GM12878 (cell line): ENCODE data around the gene ZBTB16. TPM values are rescaled to one million over a fixed set of nuclear protein-coding genes. Genes with fewer than 3 reads are reported as not detected.

Experiments
- ATAC-seq: fragments of 200-7000 bp; cut with Tn5 transposase; 3 replicates; pipeline ENCODE4 v1.9.1; 2020; ENCODE audit warnings: mild to moderate bottlenecking, moderate library complexity
- BruUV-seq: library from RNA; stranded (reverse); fragments of 400-500 nt; replicated peaks from 2 replicates; lab custom pipeline; 2021; lab: Mats Ljungman, UMichigan
- CTCF ChIA-PET: fragments of 300-600 bp; sonication (Branson Sonifier 250); formaldehyde crosslinking; extraction: SDS; loops from one replicate; lab custom pipeline; 2021; ENCODE audit warnings: inconsistent platforms; lab: Yijun Ruan, JAX
- POLR2A ChIA-PET: fragments of 350-600 bp; formaldehyde crosslinking; extraction: SDS; loops from one replicate; lab custom pipeline; 2021; ENCODE audit warnings: inconsistent platforms; lab: Charles Lee
- RAD21 ChIA-PET: fragments of 300-600 bp; sonication (Branson Sonifier 250); formaldehyde crosslinking; loops from one replicate; lab custom pipeline; 2023; ENCODE audit warnings: antibody characterized with exemption; ENCODE audit not compliant: unreplicated experiment; lab: Charles Lee
- SMC1A ChIA-PET: fragments of 300-600 bp; sonication (Branson Sonifier 250); formaldehyde crosslinking; loops from one replicate; lab custom pipeline; 2023; ENCODE audit not compliant: unreplicated experiment, uncharacterized antibody; lab: Charles Lee
- DNase-seq: peaks from one replicate; pipeline ENCODE4 v3.0.0-alpha.2; 2011; ENCODE audit warnings: low read depth, low spot score
- FAIRE-seq: peaks from 3 replicates; lab custom pipeline; 2011; peaks lifted over from hg19 to GRCh38; lab: Jason Lieb, UNC
- H2AFZ ChIP-seq: 2 replicates; pipeline ENCODE4 v1.6.0; 2011; ENCODE audit warnings: low read depth, low read length, control low read depth; ENCODE audit not compliant: control insufficient read depth
- H3K27ac ChIP-seq: 2 replicates; pipeline ENCODE4 v1.5.1; 2011; ENCODE audit warnings: control low read depth; ENCODE audit not compliant: control insufficient read depth, insufficient read depth
- H3K27me3 ChIP-seq, 2 experiments: replicated peaks in 1 of 2; 2 replicates each; pipeline versions ENCODE4 v1.6.0 to v1.6.1; 2011; ENCODE audit warnings: low read length in 1 of 2; ENCODE audit not compliant: control insufficient read depth in 2 of 2, insufficient read depth in 2 of 2
- H3K36me3 ChIP-seq, 2 experiments: 2 replicates each; pipeline ENCODE4 v1.5.1; 2011; ENCODE audit warnings: low read length in 1 of 2; ENCODE audit not compliant: control insufficient read depth in 2 of 2, insufficient read depth in 2 of 2
- H3K4me1 ChIP-seq: 2 replicates; pipeline ENCODE4 v1.6.1; 2011; ENCODE audit warnings: mild to moderate bottlenecking, low read length, moderate library complexity, mixed read lengths; ENCODE audit not compliant: control insufficient read depth, insufficient read depth
- H3K4me2 ChIP-seq: 2 replicates; pipeline ENCODE4 v1.6.0; 2011; ENCODE audit warnings: control low read depth; ENCODE audit not compliant: control insufficient read depth, insufficient read depth
- H3K4me3 ChIP-seq: fragments of 200-600 bp; sonication (generic); 2 replicates; pipeline ENCODE4 v1.5.1; 2016
- H3K79me2 ChIP-seq: 2 replicates; pipeline ENCODE4 v1.6.0; 2011; ENCODE audit warnings: low read length; ENCODE audit not compliant: control insufficient read depth, insufficient read depth
- H3K9ac ChIP-seq: 2 replicates; pipeline ENCODE4 v1.8.0; 2011; ENCODE audit warnings: low read length, control low read depth, mixed read lengths; ENCODE audit not compliant: control insufficient read depth, insufficient read depth
- H3K9me3 ChIP-seq: replicated peaks from 3 replicates; pipeline ENCODE4 v1.5.1; 2011; ENCODE audit warnings: mild to moderate bottlenecking, low read length; ENCODE audit not compliant: control insufficient read depth, insufficient read depth
- H4K20me1 ChIP-seq: 2 replicates; pipeline ENCODE4 v1.6.0; 2011; ENCODE audit not compliant: control insufficient read depth, insufficient read depth
- ATF2 ChIP-seq: IDR thresholded peaks from 2 replicates; pipeline ENCODE4 v1.6.1; 2012; ENCODE audit warnings: low read length, inconsistent platforms
- CBX3 ChIP-seq: fragments of 200-600 bp; sonication (generic); IDR thresholded peaks from 2 replicates; pipeline ENCODE4 v1.6.1; 2016; ENCODE audit warnings: low read depth, borderline replicate concordance
- ESRRA ChIP-seq: IDR thresholded peaks from 2 replicates; pipeline ENCODE4 v1.6.1; 2012; ENCODE audit warnings: mild to moderate bottlenecking, low read length, improper control_type of control experiment
- IKZF1 ChIP-seq: fragments of 450-650 bp; conservative IDR thresholded peaks from 2 replicates; pipeline ENCODE4 v1.6.1; 2017; ENCODE audit warnings: antibody characterized with exemption, mild to moderate bottlenecking
- JUND ChIP-seq: IDR thresholded peaks from 2 replicates; pipeline ENCODE4 v1.6.1; 2012; ENCODE audit warnings: low read depth, mild to moderate bottlenecking, low read length, improper control_type of control experiment, moderate library complexity
- KDM1A ChIP-seq: fragments of 200-600 bp; sonication (generic); IDR thresholded peaks from 2 replicates; pipeline ENCODE4 v1.6.1; 2016; ENCODE audit warnings: borderline replicate concordance
- MTA3 ChIP-seq: IDR thresholded peaks from 2 replicates; pipeline ENCODE4 v1.6.1; 2012; ENCODE audit warnings: low read length, inconsistent platforms, borderline replicate concordance
- RCOR1 ChIP-seq: conservative IDR thresholded peaks from 2 replicates; pipeline ENCODE4 v1.6.1; 2012; ENCODE audit warnings: low read depth, low read length, improper control_type of control experiment
- RELA ChIP-seq: fragments of 450-650 bp; IDR thresholded peaks from 2 replicates; pipeline ENCODE4 v1.8.0; 2014; ENCODE audit warnings: borderline replicate concordance; ENCODE audit not compliant: partially characterized antibody
- USF2 ChIP-seq: IDR thresholded peaks from 2 replicates; pipeline ENCODE4 v1.6.1; 2011; ENCODE audit warnings: low read depth, low read length, improper control_type of control experiment, borderline replicate concordance
- ZNF274 ChIP-seq: IDR thresholded peaks from one replicate; pipeline ENCODE4 v1.8.0; 2011; ENCODE audit not compliant: insufficient read length, insufficient read depth
- ZZZ3 ChIP-seq: IDR thresholded peaks from 2 replicates; pipeline ENCODE4 v1.6.1; 2011; ENCODE audit warnings: low read depth; ENCODE audit not compliant: control insufficient read depth, insufficient read length
- WGBS: methylation state at CpG from one replicate; pipeline ENCODE4 v1.1.6; 2016; ENCODE audit warnings: low lambda C conversion rate; ENCODE audit not compliant: insufficient replicate concordance, insufficient coverage; ENCODE audit errors: missing lambda C conversion rate; 5-methylcytosine and 5-hydroxymethylcytosine counted together
- in situ Hi-C: fragments of 300-500 bp; cut with MboI; formaldehyde crosslinking; loops from 9 replicates; pipeline ENCODE4 v1.14.3; 2018; ENCODE audit warnings: mixed read lengths
- intact Hi-C: fragments of 100-400 bp; cut with micrococcal nuclease; formaldehyde crosslinking; loops from one replicate; pipeline ENCODE4 v1.14.2; 2022; ENCODE audit not compliant: unreplicated experiment
- polyA plus RNA-seq, 11 experiments: library from polyadenylated mRNA; depleted of rRNA in 4 of 11; unstranded in 6 of 11; stranded (reverse) in 5 of 11; fragments of >200 nt; fragmentation: Nextera tagmentation in 4 of 11; fragmentation: Illumina TruSeq in 1 of 11; extraction: Ambion mirVana in 4 of 11; extraction: Trizol in 1 of 11; gene quantifications; 1 replicate in 1 of 11; 2 replicates in 10 of 11; pipeline versions ENCODE4 v1.2.1 to v1.2.3, GENCODE V29; 2011 to 2016; ENCODE audit warnings: inconsistent platforms in 2 of 11, missing spikeins in 2 of 11, low read depth in 1 of 11
- total RNA-seq, 4 experiments: library from RNA; depleted of rRNA in 3 of 4; stranded (reverse); fragments of >200 nt in 3 of 4; fragmentation: Illumina TruSeq in 1 of 4; extraction: Trizol in 1 of 4; gene quantifications; 2 replicates each; pipeline versions ENCODE4 v1.2.1 to v1.2.3, GENCODE V29; 2013 to 2021
- TF ChIP-seq, protein P1 (sequence below): fragments of 450-650 bp; formaldehyde crosslinking; IDR thresholded peaks from 2 replicates; pipeline ENCODE4 v1.4.0; 2022; ENCODE audit warnings: mild to moderate bottlenecking, moderate library complexity
- TF ChIP-seq, protein P2 (sequence below): IDR thresholded peaks from 2 replicates; pipeline ENCODE4 v1.6.1; 2012; ENCODE audit warnings: low read depth, low read length, improper control_type of control experiment
- TF ChIP-seq, protein P3 (sequence below): fragments of 450-650 bp; IDR thresholded peaks from 2 replicates; pipeline ENCODE4 v1.6.1; 2017; ENCODE audit warnings: antibody characterized with exemption, mild to moderate bottlenecking, moderate library complexity

Gene ZBTB16
- total and polyA plus RNA-seq, 10 of the 15 experiments (the other 5 are each of a cell fraction or from before 2014, with no cell fraction given) = 0.38 TPM; not detected in 9

- POLR2A ChIA-PET = no interaction called here
- TF ChIP-seq, protein P1, sequence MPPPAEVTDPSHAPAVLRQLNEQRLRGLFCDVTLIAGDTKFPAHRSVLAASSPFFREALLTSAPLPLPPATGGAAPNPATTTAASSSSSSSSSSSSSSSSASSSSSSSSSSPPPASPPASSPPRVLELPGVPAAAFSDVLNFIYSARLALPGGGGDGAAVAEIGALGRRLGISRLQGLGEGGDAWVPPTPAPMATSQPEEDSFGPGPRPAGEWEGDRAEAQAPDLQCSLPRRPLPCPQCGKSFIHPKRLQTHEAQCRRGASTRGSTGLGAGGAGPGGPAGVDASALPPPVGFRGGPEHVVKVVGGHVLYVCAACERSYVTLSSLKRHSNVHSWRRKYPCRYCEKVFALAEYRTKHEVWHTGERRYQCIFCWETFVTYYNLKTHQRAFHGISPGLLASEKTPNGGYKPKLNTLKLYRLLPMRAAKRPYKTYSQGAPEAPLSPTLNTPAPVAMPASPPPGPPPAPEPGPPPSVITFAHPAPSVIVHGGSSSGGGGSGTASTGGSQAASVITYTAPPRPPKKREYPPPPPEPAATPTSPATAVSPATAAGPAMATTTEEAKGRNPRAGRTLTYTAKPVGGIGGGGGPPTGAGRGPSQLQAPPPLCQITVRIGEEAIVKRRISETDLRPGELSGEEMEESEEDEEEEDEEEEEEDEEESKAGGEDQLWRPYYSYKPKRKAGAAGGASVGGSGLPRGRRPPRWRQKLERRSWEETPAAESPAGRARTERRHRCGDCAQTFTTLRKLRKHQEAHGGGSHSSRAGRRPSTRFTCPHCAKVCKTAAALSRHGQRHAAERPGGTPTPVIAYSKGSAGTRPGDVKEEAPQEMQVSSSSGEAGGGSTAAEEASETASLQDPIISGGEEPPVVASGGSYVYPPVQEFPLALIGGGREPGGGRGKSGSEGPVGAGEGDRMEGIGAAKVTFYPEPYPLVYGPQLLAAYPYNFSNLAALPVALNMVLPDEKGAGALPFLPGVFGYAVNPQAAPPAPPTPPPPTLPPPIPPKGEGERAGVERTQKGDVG (CRISPR knock-in tag) = no peak
- TF ChIP-seq IKZF1 (no peak), MTA3 (no peak), ESRRA (no peak), ATF2 (no peak), JUND (no peak), RELA (no peak), ZNF274 (no peak), RCOR1 (no peak), KDM1A (no peak), CBX3 (no peak), USF2 (no peak), ZZZ3 (no peak)
- TF ChIP-seq, protein P2, sequence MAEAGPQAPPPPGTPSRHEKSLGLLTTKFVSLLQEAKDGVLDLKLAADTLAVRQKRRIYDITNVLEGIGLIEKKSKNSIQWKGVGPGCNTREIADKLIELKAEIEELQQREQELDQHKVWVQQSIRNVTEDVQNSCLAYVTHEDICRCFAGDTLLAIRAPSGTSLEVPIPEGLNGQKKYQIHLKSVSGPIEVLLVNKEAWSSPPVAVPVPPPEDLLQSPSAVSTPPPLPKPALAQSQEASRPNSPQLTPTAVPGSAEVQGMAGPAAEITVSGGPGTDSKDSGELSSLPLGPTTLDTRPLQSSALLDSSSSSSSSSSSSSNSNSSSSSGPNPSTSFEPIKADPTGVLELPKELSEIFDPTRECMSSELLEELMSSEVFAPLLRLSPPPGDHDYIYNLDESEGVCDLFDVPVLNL = no peak
- TF ChIP-seq, protein P3, sequence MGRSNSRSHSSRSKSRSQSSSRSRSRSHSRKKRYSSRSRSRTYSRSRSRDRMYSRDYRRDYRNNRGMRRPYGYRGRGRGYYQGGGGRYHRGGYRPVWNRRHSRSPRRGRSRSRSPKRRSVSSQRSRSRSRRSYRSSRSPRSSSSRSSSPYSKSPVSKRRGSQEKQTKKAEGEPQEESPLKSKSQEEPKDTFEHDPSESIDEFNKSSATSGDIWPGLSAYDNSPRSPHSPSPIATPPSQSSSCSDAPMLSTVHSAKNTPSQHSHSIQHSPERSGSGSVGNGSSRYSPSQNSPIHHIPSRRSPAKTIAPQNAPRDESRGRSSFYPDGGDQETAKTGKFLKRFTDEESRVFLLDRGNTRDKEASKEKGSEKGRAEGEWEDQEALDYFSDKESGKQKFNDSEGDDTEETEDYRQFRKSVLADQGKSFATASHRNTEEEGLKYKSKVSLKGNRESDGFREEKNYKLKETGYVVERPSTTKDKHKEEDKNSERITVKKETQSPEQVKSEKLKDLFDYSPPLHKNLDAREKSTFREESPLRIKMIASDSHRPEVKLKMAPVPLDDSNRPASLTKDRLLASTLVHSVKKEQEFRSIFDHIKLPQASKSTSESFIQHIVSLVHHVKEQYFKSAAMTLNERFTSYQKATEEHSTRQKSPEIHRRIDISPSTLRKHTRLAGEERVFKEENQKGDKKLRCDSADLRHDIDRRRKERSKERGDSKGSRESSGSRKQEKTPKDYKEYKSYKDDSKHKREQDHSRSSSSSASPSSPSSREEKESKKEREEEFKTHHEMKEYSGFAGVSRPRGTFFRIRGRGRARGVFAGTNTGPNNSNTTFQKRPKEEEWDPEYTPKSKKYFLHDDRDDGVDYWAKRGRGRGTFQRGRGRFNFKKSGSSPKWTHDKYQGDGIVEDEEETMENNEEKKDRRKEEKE = no peak
These were observed 170.7 kb downstream of the ZBTB16 start for GRCh38 chr11:114230031-114230704.

More at GRCh38 chr11:114230031-114230704, 170.7 kb downstream of the ZBTB16 start:
- no peaks in the 10 kb centered on the region for H3K36me3 ChIP-seq
- ChIA-PET SMC1A (no interaction called here), CTCF (no interaction called here), RAD21 (no interaction called here)
- intact Hi-C loops (no loop called here), in situ Hi-C loops (no loop called here)
- no peak overlapping the region for H3K4me2 ChIP-seq
- no TSS peak for BruUV-seq
- DNase-seq (no peak), ATAC-seq (no peak), FAIRE-seq (no peak)
- H2AFZ ChIP-seq = no peak overlapping the region
- peaks cover 0 to 4% of the 10 kb centered on the region in 2 experiments for H3K27me3 ChIP-seq
- H3K9me3 ChIP-seq = no peaks in the 10 kb centered on the region
- H3K79me2 ChIP-seq = no peaks in the 10 kb centered on the region
- H3K9ac ChIP-seq = no peak overlapping the region
- no peak overlapping the region for H3K4me3 ChIP-seq
- no peak overlapping the region for H3K27ac ChIP-seq
- no peaks in the 10 kb centered on the region for H3K4me1 ChIP-seq
- no peaks in the 10 kb centered on the region for H4K20me1 ChIP-seq
- 47% methylated on average over 14 of the region's 15 CpGs for WGBS
